H1 (cell line): ENCODE measurements around the gene FLCN. TPM values are rescaled to one million over a fixed set of nuclear protein-coding genes. Genes with fewer than 3 reads are reported as not detected.

Source experiments
- CTCF ChIA-PET: fragments of 300-600 bp; sonication (Branson Sonifier 250); formaldehyde crosslinking; loops from one replicate; lab custom pipeline; 2021; ENCODE audit not compliant: partially characterized antibody; lab: Charles Lee
- POLR2A ChIA-PET: fragments of 300-600 bp; sonication (Branson Sonifier 250); formaldehyde crosslinking; loops from one replicate; lab custom pipeline; 2021; ENCODE audit warnings: inconsistent platforms; ENCODE audit not compliant: partially characterized antibody; lab: Charles Lee
- DNase-seq, 2 experiments: peaks; one replicate each; pipeline versions ENCODE4 v3.0.0 to v3.0.0-alpha.2; 2010 to 2022; ENCODE audit warnings: low spot score in 2 of 2, low read depth in 1 of 2, mixed read lengths in 1 of 2
- FAIRE-seq: peaks from 2 replicates; lab custom pipeline; 2011; peaks lifted over from hg19 to GRCh38; lab: Jason Lieb, UNC
- H2AFZ ChIP-seq: 2 replicates; pipeline ENCODE4 v1.8.1; 2012; ENCODE audit warnings: low read length, inconsistent platforms
- H2AK5ac ChIP-seq: 2 replicates; pipeline ENCODE4 v1.6.1; 2013; ENCODE audit warnings: low read depth, low read length
- H2BK120ac ChIP-seq: replicated peaks from 2 replicates; pipeline ENCODE3; 2013; ENCODE audit warnings: low read depth, low read length, inconsistent platforms
- H2BK12ac ChIP-seq: 2 replicates; pipeline ENCODE4 v1.6.1; 2013; ENCODE audit warnings: low read depth, low read length
- H2BK15ac ChIP-seq: 2 replicates; pipeline ENCODE4 v1.6.1; 2013; ENCODE audit warnings: low read length
- H2BK20ac ChIP-seq: 2 replicates; pipeline ENCODE4 v1.6.1; 2013; ENCODE audit warnings: low read length
- H2BK5ac ChIP-seq: 2 replicates; pipeline ENCODE4 v1.6.1; 2013; ENCODE audit warnings: low read depth, low read length
- H3K14ac ChIP-seq: 2 replicates; pipeline ENCODE4 v1.6.1; 2013; ENCODE audit warnings: inconsistent platforms; ENCODE audit not compliant: insufficient read length
- H3K18ac ChIP-seq: 2 replicates; pipeline ENCODE4 v1.6.1; 2013; ENCODE audit warnings: low read length; ENCODE audit errors: extremely low read depth
- H3K23ac ChIP-seq: 2 replicates; pipeline ENCODE4 v1.6.1; 2013; ENCODE audit warnings: inconsistent platforms; ENCODE audit not compliant: insufficient read length
- H3K23me2 ChIP-seq: 2 replicates; pipeline ENCODE4 v1.6.1; 2013; ENCODE audit warnings: low read depth, low read length
- H3K27ac ChIP-seq: 2 replicates; pipeline ENCODE4 v1.6.1; 2011; ENCODE audit warnings: low read depth, low read length, inconsistent platforms
- H3K27me3 ChIP-seq, 4 experiments: replicated peaks in 1 of 4; 1 replicate in 1 of 4; 2 replicates in 3 of 4; pipeline versions ENCODE4 v1.6.1 to v1.8.1; 2011 to 2013; ENCODE audit warnings: low read length in 3 of 4, mild to moderate bottlenecking in 3 of 4, inconsistent platforms in 2 of 4, mixed read lengths in 2 of 4, moderate library complexity in 1 of 4; ENCODE audit not compliant: control insufficient read depth in 3 of 4, insufficient read depth in 3 of 4; ENCODE audit errors: extremely low read depth in 1 of 4
- H3K36me3 ChIP-seq, 4 experiments: 2 replicates each; pipeline versions ENCODE4 v1.6.1 to v1.8.1; 2011 to 2013; ENCODE audit warnings: mild to moderate bottlenecking in 4 of 4, low read length in 3 of 4, moderate library complexity in 2 of 4, control low read depth in 1 of 4, inconsistent platforms in 1 of 4; ENCODE audit not compliant: insufficient read depth in 4 of 4, control insufficient read depth in 2 of 4
- H3K4ac ChIP-seq: replicated peaks from 2 replicates; pipeline ENCODE3; 2013; ENCODE audit warnings: low read length, low read depth, mixed read lengths, inconsistent platforms; ENCODE audit not compliant: insufficient read length
- H3K4me1 ChIP-seq, 4 experiments: replicated peaks in 1 of 4; 1 replicate in 1 of 4; 2 replicates in 3 of 4; pipeline versions ENCODE4 v1.6.1 to v1.8.1; 2011 to 2013; ENCODE audit warnings: low read length in 3 of 4, inconsistent platforms in 2 of 4, mixed read lengths in 1 of 4; ENCODE audit not compliant: insufficient read depth in 4 of 4, control insufficient read depth in 3 of 4
- H3K4me2 ChIP-seq, 2 experiments: 2 replicates each; pipeline versions ENCODE4 v1.6.1 to v1.8.1; 2011 to 2013; ENCODE audit warnings: low read depth in 2 of 2, low read length in 2 of 2, control low read depth in 1 of 2, inconsistent platforms in 1 of 2, mild to moderate bottlenecking in 1 of 2; ENCODE audit not compliant: insufficient read depth in 1 of 2
- H3K4me3 ChIP-seq, 4 experiments: fragments of 200-600, 300-600 bp in 1 of 4; sonication (generic), shearing (Covaris generic), sonication (Bioruptor Twin) in 1 of 4; 2 replicates each; pipeline versions ENCODE4 v1.5.1 to v1.8.1; 2011 to 2016; ENCODE audit warnings: low read length in 4 of 4, low read depth in 3 of 4, control low read depth in 2 of 4, inconsistent platforms in 2 of 4, mild to moderate bottlenecking in 2 of 4, mixed read lengths in 1 of 4, moderate library complexity in 1 of 4; ENCODE audit not compliant: insufficient read depth in 2 of 4; ENCODE audit errors: extremely low read depth in 1 of 4
- H3K56ac ChIP-seq: replicated peaks from 2 replicates; pipeline ENCODE3; 2013; ENCODE audit warnings: low read depth, mild to moderate bottlenecking, mixed read lengths, low read length, inconsistent platforms; ENCODE audit not compliant: insufficient read length
- H3K79me1 ChIP-seq: 2 replicates; pipeline ENCODE4 v1.6.1; 2013; ENCODE audit warnings: low read depth, low read length, control low read depth
- H3K79me2 ChIP-seq, 2 experiments: 2 replicates each; pipeline versions ENCODE4 v1.6.1 to v1.8.1; 2012 to 2013; ENCODE audit warnings: low read length in 2 of 2, mild to moderate bottlenecking in 2 of 2, inconsistent platforms in 1 of 2; ENCODE audit not compliant: insufficient read depth in 2 of 2, control insufficient read depth in 1 of 2
- H3K9ac ChIP-seq, 4 experiments: replicated peaks in 1 of 4; 1 replicate in 1 of 4; 2 replicates in 3 of 4; pipeline versions ENCODE4 v1.6.1 to v1.8.1; 2011 to 2013; ENCODE audit warnings: low read depth in 3 of 4, low read length in 3 of 4, control low read depth in 2 of 4, mild to moderate bottlenecking in 2 of 4, moderate library complexity in 2 of 4, inconsistent platforms in 1 of 4; ENCODE audit errors: extremely low read depth in 1 of 4
- H3K9me3 ChIP-seq, 2 experiments: 2 replicates each; pipeline versions ENCODE4 v1.6.1 to v1.8.1; 2012 to 2013; ENCODE audit warnings: mild to moderate bottlenecking in 2 of 2, moderate library complexity in 2 of 2, control low read depth in 1 of 2, inconsistent platforms in 1 of 2, low read depth in 1 of 2, low read length in 1 of 2, mixed read lengths in 1 of 2; ENCODE audit not compliant: insufficient read depth in 2 of 2
- H4K20me1 ChIP-seq, 2 experiments: replicated peaks in 1 of 2; 2 replicates each; pipeline versions ENCODE3 to v1.8.1; 2011 to 2013; ENCODE audit warnings: inconsistent platforms in 2 of 2, low read length in 2 of 2, mild to moderate bottlenecking in 1 of 2; ENCODE audit not compliant: insufficient read depth in 2 of 2, control insufficient read depth in 1 of 2
- H4K5ac ChIP-seq: 2 replicates; pipeline ENCODE4 v1.6.1; 2013; ENCODE audit warnings: low read length, low read depth, mixed read lengths, inconsistent platforms; ENCODE audit not compliant: insufficient read length
- H4K8ac ChIP-seq: 2 replicates; pipeline ENCODE4 v1.8.0; 2013; ENCODE audit warnings: mild to moderate bottlenecking, moderate library complexity, low read length, inconsistent platforms; ENCODE audit not compliant: insufficient read depth; ENCODE audit errors: extremely low read depth
- H4K91ac ChIP-seq: replicated peaks from 2 replicates; pipeline ENCODE3; 2013; ENCODE audit warnings: low read length, mixed read lengths, inconsistent platforms; ENCODE audit not compliant: insufficient read length
- BACH1 ChIP-seq: IDR thresholded peaks from 2 replicates; pipeline ENCODE4 v1.6.1; 2012; ENCODE audit warnings: low read length, improper control_type of control experiment
- CBX5 ChIP-seq: fragments of 300-800, 300-1000 bp; sonication (generic); IDR thresholded peaks from 2 replicates; pipeline ENCODE4 v1.7.1; 2016; ENCODE audit warnings: antibody characterized with exemption, low read length, low read depth
- SRF ChIP-seq: IDR thresholded peaks from 2 replicates; pipeline ENCODE4 v1.6.1; 2011; ENCODE audit warnings: mild to moderate bottlenecking, low read depth, low read length, moderate library complexity
- WGBS, 2 experiments: shearing (Covaris generic) in 1 of 2; methylation state at CpG; one replicate each; pipeline versions ENCODE4 v1.1.6 to v1.1.7; 2013 to 2015; ENCODE audit warnings: low lambda C conversion rate in 2 of 2, mixed read lengths in 2 of 2, inconsistent platforms in 1 of 2, low coverage in 1 of 2, missing lambda C conversion rate in 1 of 2; ENCODE audit not compliant: insufficient replicate concordance in 2 of 2, insufficient coverage in 1 of 2, insufficient read length in 1 of 2; ENCODE audit errors: extremely low coverage in 1 of 2, missing lambda C conversion rate in 1 of 2; 5-methylcytosine and 5-hydroxymethylcytosine counted together
- polyA plus RNA-seq, 7 experiments: library from polyadenylated mRNA; depleted of rRNA in 3 of 7; stranded (reverse) in 5 of 7; unstranded in 2 of 7; fragments of >200 nt in 5 of 7; fragments of 200-250 nt in 2 of 7; gene quantifications; 1 replicate in 5 of 7; 2 replicates in 1 of 7; 4 replicates in 1 of 7; pipeline versions ENCODE4 v1.2.1 to v1.2.3, GENCODE V29; 2011 to 2013; ENCODE audit warnings: missing spikeins in 2 of 7, mixed read lengths in 2 of 7
- total RNA-seq: library from RNA; stranded (reverse); fragmentation: NEBNext Ultra II Directional; extraction: Animal tissue kit (Norgen Biotek cat#: 25700); gene quantifications from 2 replicates; pipeline ENCODE4 v1.2.1, GENCODE V29; 2021
- TF ChIP-seq, protein P1 (sequence below), 3 experiments: IDR thresholded peaks; 1 replicate in 2 of 3; 2 replicates in 1 of 3; pipeline versions ENCODE4 v1.5.1 to v1.6.1; 2011; ENCODE audit warnings: low read length in 3 of 3, mild to moderate bottlenecking in 3 of 3, inconsistent platforms in 2 of 3, low read depth in 1 of 3, moderate library complexity in 1 of 3; ENCODE audit not compliant: insufficient read depth in 1 of 3; ENCODE audit errors: control extremely low read depth in 1 of 3

The FLCN gene
- total and polyA plus RNA-seq, 2 of the 8 experiments (the other 6 are each of a cell fraction or from before 2014, with no cell fraction given), result 15.6 to 34.6 TPM

DNA sequence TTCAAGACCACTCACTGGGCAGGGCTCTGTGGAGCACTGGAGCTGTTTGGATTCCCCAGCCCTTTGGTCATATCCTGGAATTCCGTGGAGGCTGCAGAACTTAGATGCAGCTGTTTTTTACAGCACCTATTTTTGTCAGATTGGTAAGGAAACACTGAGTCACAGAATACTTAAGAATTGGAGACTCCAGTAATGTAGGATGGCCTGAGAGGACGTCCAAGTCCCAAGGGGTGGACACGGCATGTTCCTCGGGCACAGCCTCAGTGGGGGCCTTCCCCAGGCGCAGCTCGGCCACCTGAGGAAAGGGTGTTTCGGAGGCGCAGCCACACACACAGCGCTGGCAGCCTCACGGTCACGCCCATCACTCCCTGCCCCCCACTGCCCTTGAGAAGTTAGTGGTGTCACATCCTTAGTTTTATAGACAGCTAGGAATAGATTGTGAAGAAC, 45.6 kb downstream of the FLCN start:
- Histone ChIP-seq H2BK20ac (no peak overlapping the region), H2AFZ (no peak overlapping the region), H2BK5ac (no peak overlapping the region), H3K23ac (no peak overlapping the region), H4K91ac (no peak overlapping the region), H3K27me3 (no peaks in the 10 kb centered on the region), H3K4me3 (no peak overlapping the region), H3K4ac (no peak overlapping the region), H3K27ac (no peak overlapping the region), H3K18ac (no peak overlapping the region), H3K23me2 (no peaks in the 10 kb centered on the region), H2BK12ac (no peak overlapping the region), H2BK120ac (no peak overlapping the region), H3K56ac (no peak overlapping the region), H4K20me1 (no peaks in the 10 kb centered on the region), H3K79me1 (no peaks in the 10 kb centered on the region), H3K14ac (no peak overlapping the region), H3K4me2 (no peak overlapping the region), H2BK15ac (no peak overlapping the region), H3K4me1 (peaks cover 0 to 3% (median under 1%) of the 10 kb centered on the region in 4 experiments; a peak in 3 of 7 replicates), H4K8ac (no peak overlapping the region), H2AK5ac (no peak overlapping the region), H3K9me3 (no peaks in the 10 kb centered on the region), H3K79me2 (no peaks in the 10 kb centered on the region), H3K9ac (no peak overlapping the region), H3K36me3 (no peaks in the 10 kb centered on the region; a peak in 2 of 8 replicates), H4K5ac (no peak overlapping the region)
- DNase-seq, result no peak
- no peak for FAIRE-seq
- CTCF ChIA-PET, result interaction anchor here (1.0 to 1.6 kb wide), 3 partner anchors 16 to 190 kb away, joined by 3 to 5 read pairs (median 4); no protein-coding TSS in a partner anchor
- POLR2A ChIA-PET, result interaction anchor here (1.4 kb wide), 1 partner anchor 11 kb away, joined by 4 read pairs; no protein-coding TSS in a partner anchor
- WGBS, 2 experiments, result 90% methylated on average over 11 of the region's 11 CpGs; no CpG with 5 or more reads in 1 of the 2 experiments
- TF ChIP-seq CBX5, result no peak
- no peak for TF ChIP-seq SRF
- TF ChIP-seq, protein P1, sequence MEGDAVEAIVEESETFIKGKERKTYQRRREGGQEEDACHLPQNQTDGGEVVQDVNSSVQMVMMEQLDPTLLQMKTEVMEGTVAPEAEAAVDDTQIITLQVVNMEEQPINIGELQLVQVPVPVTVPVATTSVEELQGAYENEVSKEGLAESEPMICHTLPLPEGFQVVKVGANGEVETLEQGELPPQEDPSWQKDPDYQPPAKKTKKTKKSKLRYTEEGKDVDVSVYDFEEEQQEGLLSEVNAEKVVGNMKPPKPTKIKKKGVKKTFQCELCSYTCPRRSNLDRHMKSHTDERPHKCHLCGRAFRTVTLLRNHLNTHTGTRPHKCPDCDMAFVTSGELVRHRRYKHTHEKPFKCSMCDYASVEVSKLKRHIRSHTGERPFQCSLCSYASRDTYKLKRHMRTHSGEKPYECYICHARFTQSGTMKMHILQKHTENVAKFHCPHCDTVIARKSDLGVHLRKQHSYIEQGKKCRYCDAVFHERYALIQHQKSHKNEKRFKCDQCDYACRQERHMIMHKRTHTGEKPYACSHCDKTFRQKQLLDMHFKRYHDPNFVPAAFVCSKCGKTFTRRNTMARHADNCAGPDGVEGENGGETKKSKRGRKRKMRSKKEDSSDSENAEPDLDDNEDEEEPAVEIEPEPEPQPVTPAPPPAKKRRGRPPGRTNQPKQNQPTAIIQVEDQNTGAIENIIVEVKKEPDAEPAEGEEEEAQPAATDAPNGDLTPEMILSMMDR (IDR thresholded peaks at IDR 0.05; ENCODE audit: control extremely low read depth in 1 of 3, insufficient read depth in 1 of 3, low read depth in 1 of 3, low read length in 3 of 3), result no peak
- TF ChIP-seq BACH1, result no peak
